T-helper 1 cell treated with Interleukin-12 subunit alpha and Interleukin-12 subunit beta and Interleukin-4 antibody, amounts not matched to agents 30 μg/mL and 1 μg/mL, for 36 hours (primary cell): ENCODE results near the gene FGFBP1.

ENCODE experiments used
- H3K27ac Mint-ChIP-seq: one replicate; pipeline ENCODE4 v1.8.0; 2021; ENCODE audit warnings: mild to moderate bottlenecking, mixed read lengths
- H3K27me3 Mint-ChIP-seq: one replicate; pipeline ENCODE4 v1.8.0; 2021; ENCODE audit warnings: low read depth, mixed read lengths
- H3K36me3 Mint-ChIP-seq: one replicate; pipeline ENCODE4 v1.8.0; 2021; ENCODE audit warnings: low read depth, mixed read lengths
- H3K4me1 Mint-ChIP-seq: one replicate; pipeline ENCODE4 v1.8.0; 2021; ENCODE audit warnings: low read depth, mixed read lengths
- H3K4me3 Mint-ChIP-seq: one replicate; pipeline ENCODE4 v1.8.0; 2021; ENCODE audit warnings: mild to moderate bottlenecking, moderate library complexity, mixed read lengths
- H3K9me3 Mint-ChIP-seq: one replicate; pipeline ENCODE4 v1.8.0; 2021; ENCODE audit warnings: mixed read lengths

The FGFBP1 gene

DNA sequence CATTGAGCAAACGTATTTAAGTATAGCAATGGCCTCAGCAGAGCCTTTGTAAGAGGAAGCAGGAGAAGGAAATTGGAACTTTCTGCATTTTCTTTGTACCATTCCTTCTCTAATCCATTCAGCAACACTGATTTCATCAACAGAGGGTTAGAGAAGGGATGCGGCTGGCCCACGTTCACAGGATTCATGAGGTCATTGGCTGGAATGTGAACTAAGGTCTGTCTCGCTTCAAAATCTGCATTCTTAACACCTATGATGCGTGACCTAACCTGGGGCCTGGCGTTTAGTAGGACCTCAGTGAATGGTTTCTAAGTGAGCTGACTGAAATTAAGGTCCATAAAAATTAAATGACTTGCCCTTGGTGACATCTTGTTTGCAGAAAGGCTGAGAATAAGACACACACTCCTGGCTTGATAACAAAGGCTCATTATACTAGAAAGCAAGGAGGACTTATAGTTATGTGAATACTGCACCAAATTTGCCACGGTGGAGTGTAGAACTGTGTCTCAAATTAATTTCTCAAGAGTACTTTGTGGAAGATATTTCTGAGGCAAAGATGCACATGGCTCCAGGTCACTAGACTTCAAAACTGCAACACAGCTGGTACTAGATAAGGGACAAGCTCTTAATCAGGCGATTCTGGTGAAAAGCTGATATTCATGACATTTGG lies 25.4 kb downstream of the FGFBP1 start:
- no peaks in the 10 kb centered on the region for H3K4me1 Mint-ChIP-seq
- H3K27ac Mint-ChIP-seq = no peak overlapping the region
- H3K27me3 Mint-ChIP-seq = no peaks in the 10 kb centered on the region
- no peaks in the 10 kb centered on the region for H3K9me3 Mint-ChIP-seq
- H3K4me3 Mint-ChIP-seq = no peak overlapping the region
- no peaks in the 10 kb centered on the region for H3K36me3 Mint-ChIP-seq

DNA sequence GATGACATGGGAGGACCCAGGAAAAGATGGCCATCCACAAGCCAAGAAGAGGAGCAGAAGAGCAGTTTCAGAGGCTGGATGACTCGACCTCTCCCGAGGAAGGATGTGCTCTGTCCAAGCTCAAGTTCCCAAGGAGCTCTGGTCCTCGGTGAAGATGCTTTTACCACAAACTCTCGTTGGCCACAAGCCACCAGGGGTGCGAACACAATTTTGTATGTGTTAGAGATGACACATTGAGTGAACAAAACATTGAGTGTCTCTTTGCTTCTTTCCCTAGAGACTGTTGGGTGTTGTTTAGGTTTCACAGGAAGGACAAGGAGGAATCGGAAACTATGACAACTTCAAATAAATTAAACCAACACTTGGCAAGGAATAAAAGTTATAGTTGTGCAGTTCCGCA lies 26.3 kb downstream of the FGFBP1 start:
- Mint-ChIP-seq H3K4me3 (no peak overlapping the region), H3K27me3 (no peaks in the 10 kb centered on the region)

DNA sequence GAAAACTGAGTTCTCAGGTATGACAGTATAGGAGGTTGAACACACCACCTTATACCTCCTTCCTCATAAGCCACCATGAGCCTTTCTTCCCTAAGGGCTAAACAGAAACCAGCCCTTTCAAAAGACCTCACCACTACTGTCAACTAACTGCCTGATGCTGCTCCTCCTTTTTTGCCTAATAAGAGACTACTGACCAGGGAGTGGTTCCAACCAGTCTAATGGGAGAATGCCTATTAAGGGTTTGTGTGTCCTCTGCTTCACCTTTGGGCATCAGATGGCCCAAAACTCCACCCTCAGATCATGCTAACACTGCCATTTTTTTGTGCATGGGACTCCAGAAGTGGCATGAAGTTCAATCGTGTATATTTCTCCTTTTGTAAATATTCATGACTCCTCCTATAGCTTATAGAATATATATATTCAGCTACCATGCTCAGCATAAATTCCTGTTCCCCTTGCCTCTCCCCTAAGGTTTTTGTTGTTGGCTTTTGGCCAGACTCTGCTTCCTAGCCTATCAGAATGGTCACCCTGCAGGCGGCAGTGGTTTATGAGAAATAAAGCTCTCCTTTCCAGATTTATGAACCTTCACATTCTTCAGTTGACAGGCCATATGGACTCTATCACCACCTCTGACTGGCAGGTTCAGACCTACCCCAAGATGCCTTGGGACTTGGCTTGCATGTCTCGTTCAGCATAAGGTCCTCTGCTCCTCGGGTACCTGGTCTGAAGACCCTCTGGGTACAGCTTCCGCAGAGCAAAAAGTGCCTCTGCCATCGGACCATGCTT lies 28.2 kb downstream of the FGFBP1 start:
- H3K4me1 Mint-ChIP-seq = no peaks in the 10 kb centered on the region
- no peaks in the 10 kb centered on the region for H3K36me3 Mint-ChIP-seq
- no peak overlapping the region for H3K27ac Mint-ChIP-seq
- peaks cover under 1% of the 10 kb centered on the region for H3K27me3 Mint-ChIP-seq
- no peaks in the 10 kb centered on the region for H3K9me3 Mint-ChIP-seq
- no peak overlapping the region for H3K4me3 Mint-ChIP-seq

More for the DNA sequence above, 26.3 kb downstream of the FGFBP1 start:
- Mint-ChIP-seq H3K27ac (no peak overlapping the region), H3K9me3 (no peaks in the 10 kb centered on the region), H3K36me3 (no peaks in the 10 kb centered on the region), H3K4me1 (no peaks in the 10 kb centered on the region)

DNA sequence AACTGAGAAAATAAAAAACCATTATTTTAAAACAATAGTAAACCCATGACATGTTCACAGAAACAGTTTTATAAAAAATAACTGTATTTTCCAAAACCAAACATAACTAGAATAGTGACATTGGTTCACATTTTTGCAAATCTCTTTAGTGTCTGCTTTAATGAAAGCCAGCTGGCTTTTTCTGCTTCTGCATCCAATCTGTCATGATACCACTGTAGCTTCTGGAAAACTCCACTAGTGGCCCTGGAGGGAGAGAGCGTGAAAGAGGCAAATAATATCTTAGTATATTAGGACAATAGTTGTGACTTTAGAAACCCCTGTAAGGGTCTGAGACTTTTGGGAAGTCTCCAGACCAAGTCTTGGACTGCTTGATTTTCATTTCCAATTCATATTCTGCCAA lies 31.1 kb downstream of the FGFBP1 start:
- Mint-ChIP-seq H3K27me3 (peaks cover 21% of the 10 kb centered on the region), H3K27ac (no peak overlapping the region), H3K4me1 (peaks cover 3% of the 10 kb centered on the region), H3K4me3 (no peak overlapping the region), H3K9me3 (peaks cover 2% of the 10 kb centered on the region), H3K36me3 (no peaks in the 10 kb centered on the region)

DNA sequence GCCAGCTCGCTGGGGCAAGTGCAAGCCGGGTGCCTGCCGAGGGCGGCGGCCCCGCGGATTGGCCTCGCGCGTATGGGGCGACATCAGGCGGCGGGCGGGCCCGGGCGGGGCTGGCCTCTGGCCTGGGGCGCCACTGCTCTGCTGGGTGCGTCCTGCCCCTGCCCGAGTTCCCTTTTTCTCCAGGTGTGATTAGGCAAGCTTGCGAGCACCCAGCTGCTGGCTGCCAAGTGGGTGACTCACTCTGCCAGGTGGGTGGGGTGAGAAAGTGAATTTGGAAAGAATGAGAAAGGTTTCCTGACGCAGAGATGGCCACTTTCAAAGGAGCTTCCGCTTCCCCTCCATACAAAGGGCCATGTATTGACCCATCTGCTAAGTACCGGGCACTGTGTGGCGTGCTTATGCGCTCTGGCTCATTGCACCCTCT lies 32.5 kb downstream of the FGFBP1 start:
- Mint-ChIP-seq H3K9me3 (peaks cover 2% of the 10 kb centered on the region), H3K4me1 (peaks cover 4% of the 10 kb centered on the region), H3K27ac (no peak overlapping the region), H3K27me3 (peaks cover 23% of the 10 kb centered on the region), H3K36me3 (no peaks in the 10 kb centered on the region), H3K4me3 (no peak overlapping the region)

DNA sequence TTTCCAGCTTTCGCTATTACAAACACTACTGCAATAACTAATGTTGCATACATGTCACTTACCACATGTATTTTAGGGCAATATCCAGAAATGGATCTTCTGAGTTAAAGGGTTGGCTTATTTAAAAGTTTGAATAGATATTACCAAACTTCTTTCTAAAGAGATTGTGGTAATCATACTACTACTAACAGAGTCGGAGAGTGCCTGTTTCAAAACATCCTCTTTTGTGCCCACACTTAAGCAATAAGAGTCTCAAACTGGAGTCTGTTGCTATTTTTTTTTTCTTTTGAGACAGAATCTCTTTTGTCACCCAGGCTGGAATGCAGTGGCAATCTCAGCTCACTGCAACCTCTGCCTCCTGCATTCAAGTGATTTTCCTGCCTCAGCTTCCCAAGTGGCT lies 35.8 kb downstream of the FGFBP1 start:
- H3K4me3 Mint-ChIP-seq = no peak overlapping the region
- H3K36me3 Mint-ChIP-seq = no peaks in the 10 kb centered on the region
- peaks cover 45% of the 10 kb centered on the region for H3K27me3 Mint-ChIP-seq
- H3K4me1 Mint-ChIP-seq = peaks cover 5% of the 10 kb centered on the region
- no peak overlapping the region for H3K27ac Mint-ChIP-seq
- H3K9me3 Mint-ChIP-seq = peaks cover 5% of the 10 kb centered on the region

DNA sequence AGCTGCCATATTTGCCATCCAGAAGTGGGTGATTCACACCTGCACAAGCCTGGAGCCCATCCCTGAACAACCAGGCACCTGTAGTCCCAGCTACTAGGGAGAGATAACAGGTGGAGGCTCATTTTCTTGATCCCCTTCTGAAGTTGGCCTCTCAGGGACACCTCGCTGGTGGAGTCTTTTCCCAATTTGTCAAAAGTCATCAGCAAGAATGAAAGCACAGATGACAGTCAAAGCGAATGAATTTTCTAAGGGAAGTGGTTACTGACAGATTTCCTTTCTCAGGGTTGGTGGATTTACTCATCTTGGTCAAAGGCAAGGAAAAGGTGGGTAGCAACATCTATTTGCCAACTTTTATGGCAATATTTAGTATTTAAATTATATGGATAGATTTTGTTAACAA lies 36.5 kb downstream of the FGFBP1 start:
- Mint-ChIP-seq H3K27me3 (peaks cover 52% of the 10 kb centered on the region), H3K9me3 (peaks cover 5% of the 10 kb centered on the region), H3K4me1 (peaks cover 5% of the 10 kb centered on the region), H3K27ac (no peak overlapping the region), H3K4me3 (no peak overlapping the region), H3K36me3 (no peaks in the 10 kb centered on the region)

DNA sequence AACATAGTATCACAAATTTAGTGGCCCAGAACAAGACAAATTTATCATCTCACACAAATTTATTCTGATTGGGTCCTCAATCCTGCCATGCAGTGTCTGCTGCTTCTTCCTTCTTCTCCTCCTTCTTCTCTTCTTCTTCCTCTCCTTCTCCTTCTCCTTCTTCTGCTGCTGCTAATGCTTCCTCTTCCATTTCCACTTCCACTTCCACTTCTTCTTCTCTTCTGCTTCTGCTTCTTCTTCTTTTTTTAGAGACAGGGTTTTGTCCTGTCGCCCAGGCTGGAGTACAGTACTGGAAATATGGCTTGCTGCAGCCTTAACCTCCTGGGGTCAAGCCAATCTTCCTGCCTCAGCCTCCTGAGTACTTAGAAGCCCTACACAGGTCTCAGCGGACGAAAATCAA lies 37.5 kb downstream of the FGFBP1 start:
- peaks cover 5% of the 10 kb centered on the region for H3K9me3 Mint-ChIP-seq
- H3K27me3 Mint-ChIP-seq = peaks cover 56% of the 10 kb centered on the region
- peaks cover 5% of the 10 kb centered on the region for H3K4me1 Mint-ChIP-seq
- H3K27ac Mint-ChIP-seq = no peak overlapping the region
- no peaks in the 10 kb centered on the region for H3K36me3 Mint-ChIP-seq
- no peak overlapping the region for H3K4me3 Mint-ChIP-seq

DNA sequence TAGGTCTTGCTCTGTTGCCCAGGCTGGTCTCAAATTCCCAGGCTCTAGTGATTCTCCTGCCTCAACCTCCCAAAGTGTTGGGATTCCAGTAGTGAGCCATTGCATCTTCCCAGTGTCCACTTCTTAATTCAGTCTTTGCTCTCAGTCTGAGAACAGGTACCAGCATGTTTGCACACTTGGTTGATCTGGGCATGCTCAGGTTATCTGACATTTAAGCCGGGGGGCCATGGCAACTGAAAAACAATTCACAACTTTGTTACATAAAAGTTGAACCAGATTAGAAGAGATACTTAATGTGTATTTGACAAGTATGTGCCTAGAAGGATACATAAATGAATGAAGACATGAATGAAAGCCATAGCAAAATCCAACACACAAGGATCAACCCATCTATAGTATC lies 39.0 kb downstream of the FGFBP1 start:
- Mint-ChIP-seq H3K9me3 (peaks cover 5% of the 10 kb centered on the region), H3K27ac (no peak overlapping the region), H3K4me3 (no peak overlapping the region), H3K27me3 (peaks cover 54% of the 10 kb centered on the region), H3K36me3 (no peaks in the 10 kb centered on the region), H3K4me1 (peaks cover 5% of the 10 kb centered on the region)

DNA sequence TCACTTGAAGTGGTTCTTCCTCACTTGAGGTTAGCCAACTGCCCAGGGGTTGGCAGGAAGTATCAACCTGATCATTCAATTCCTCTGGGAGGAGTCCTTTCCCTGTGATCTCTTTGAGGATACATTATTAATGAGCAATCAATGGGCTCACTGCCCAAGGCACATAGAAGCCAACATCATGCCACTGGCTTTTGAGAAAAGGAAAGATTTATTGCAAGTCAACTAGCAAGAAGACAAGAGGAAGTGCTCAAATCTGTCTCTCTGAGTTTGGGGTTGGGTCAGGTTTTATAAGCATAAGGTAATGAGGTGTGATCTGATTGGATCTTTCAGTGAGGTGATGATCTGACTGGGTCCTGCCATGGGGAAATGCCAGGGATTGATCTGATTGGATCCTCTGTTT lies 39.6 kb downstream of the FGFBP1 start:
- Mint-ChIP-seq H3K36me3 (no peaks in the 10 kb centered on the region), H3K27me3 (peaks cover 52% of the 10 kb centered on the region), H3K9me3 (peaks cover 5% of the 10 kb centered on the region), H3K27ac (peak overlapping the region; percentile 53), H3K4me3 (no peak overlapping the region), H3K4me1 (peaks cover 5% of the 10 kb centered on the region)

DNA sequence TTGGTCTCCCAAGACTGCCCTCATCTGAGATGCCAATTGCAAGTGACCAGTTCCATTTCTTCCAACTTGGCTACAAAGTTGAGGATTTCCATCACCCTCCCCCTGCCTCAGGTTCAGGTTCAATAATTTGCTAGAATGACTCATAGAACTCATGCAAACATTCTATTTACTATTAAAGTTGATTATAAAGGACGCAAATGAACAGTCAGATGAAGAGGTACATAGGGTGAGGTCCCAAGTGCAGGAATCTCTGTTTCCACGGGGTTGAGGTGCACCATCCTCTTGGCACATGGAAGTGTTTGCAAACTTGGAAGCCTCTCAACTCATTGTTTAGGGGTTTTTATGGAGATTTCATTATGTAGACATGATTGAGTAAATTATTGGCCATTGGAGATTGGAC lies 41.0 kb downstream of the FGFBP1 start:
- Mint-ChIP-seq H3K4me3 (no peak overlapping the region), H3K27me3 (peaks cover 46% of the 10 kb centered on the region), H3K9me3 (peaks cover 3% of the 10 kb centered on the region), H3K27ac (no peak overlapping the region), H3K4me1 (peaks cover 3% of the 10 kb centered on the region), H3K36me3 (no peaks in the 10 kb centered on the region)

DNA sequence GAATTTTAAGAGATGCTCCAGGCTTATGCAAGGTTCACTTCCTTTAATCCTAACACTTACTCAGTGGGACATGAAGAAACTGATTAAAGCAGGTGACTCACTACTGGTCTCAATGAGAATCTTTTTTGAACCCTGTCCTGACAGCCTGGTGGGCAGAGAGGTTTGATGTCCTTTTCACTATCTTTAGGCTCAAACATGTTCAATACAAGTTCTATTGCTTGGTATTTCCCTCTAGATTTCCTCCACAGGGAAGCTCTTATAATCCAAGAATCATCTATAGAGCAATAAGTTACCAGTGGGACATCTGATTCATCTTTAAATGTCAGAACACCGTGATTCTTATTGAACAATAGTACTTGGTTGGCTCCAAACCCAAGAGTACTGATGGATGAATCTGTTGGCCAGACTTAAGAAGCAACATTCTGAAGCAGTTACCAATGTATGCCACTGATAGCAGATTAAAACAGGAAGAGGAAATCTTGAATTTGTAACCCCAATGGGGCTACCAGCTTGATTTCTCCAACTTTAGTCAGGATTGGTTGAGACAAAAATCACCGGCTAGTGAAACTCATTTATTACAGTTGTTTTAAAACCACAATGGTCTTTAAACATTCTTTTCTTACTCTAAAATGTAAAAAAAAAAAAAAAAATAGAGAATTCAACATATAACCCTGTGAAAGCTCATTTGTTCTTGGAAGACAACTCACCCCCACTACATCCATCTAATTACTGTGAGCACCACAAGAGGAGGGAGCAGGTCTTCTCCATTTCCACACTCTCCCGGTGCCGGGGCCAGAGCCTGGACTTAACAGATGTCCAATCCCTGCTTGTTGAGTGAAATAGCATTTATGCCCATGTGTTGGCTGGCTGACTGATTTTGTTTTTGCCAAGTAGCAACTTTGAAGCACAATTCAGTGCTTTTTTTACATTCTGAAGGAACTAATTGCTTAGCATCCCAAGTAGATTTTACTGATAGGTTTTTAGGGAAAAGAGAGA lies 43.3 kb downstream of the FGFBP1 start:
- peaks cover 2% of the 10 kb centered on the region for H3K9me3 Mint-ChIP-seq
- no peaks in the 10 kb centered on the region for H3K4me1 Mint-ChIP-seq
- H3K27me3 Mint-ChIP-seq = peaks cover 49% of the 10 kb centered on the region
- no peak overlapping the region for H3K4me3 Mint-ChIP-seq
- H3K36me3 Mint-ChIP-seq = no peaks in the 10 kb centered on the region
- H3K27ac Mint-ChIP-seq = no peak overlapping the region

DNA sequence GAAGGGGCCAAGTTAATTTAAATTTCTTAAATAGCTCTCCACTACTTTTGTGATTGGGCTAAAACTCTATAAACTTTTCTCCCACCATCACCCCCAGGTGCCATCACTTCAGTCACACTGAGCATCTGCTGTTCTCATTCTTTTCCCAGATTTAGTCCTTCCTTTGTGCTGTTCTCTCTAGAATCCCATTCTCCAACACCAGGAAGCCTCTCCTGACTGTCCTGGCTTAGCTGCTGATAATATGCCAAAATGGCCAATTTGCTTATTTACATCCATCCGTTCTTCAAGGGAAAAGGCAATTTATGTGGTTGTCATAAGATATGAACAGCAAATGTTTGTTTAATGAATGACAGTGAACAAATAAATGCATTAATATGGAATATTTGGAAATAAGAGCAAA lies 44.1 kb downstream of the FGFBP1 start:
- no peak overlapping the region for H3K4me3 Mint-ChIP-seq
- peaks cover 43% of the 10 kb centered on the region for H3K27me3 Mint-ChIP-seq
- no peaks in the 10 kb centered on the region for H3K4me1 Mint-ChIP-seq
- H3K27ac Mint-ChIP-seq = no peak overlapping the region
- H3K36me3 Mint-ChIP-seq = no peaks in the 10 kb centered on the region
- peaks cover 2% of the 10 kb centered on the region for H3K9me3 Mint-ChIP-seq

DNA sequence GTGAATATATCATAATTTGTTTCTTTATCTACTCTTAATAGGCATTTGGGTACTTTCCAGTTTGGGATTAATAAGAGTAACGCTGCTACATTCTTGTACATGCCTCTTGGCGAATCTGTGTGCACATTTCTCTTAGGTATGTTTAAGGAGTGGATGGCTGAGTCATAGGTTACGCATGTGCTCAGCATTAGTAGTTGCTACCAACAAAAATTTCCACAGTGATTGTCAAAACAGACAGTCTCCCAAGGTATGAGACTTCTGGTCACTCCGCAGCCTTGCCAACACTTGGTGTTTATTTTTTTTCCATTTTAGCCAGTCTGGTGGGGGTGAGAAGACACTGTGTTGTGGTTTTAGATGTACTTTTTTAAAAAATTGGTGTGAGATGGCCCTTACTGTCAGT lies 44.6 kb downstream of the FGFBP1 start:
- H3K27me3 Mint-ChIP-seq = peaks cover 38% of the 10 kb centered on the region

More for the DNA sequence above, 44.6 kb downstream of the FGFBP1 start:
- peaks cover 2% of the 10 kb centered on the region for H3K9me3 Mint-ChIP-seq
- H3K36me3 Mint-ChIP-seq = no peaks in the 10 kb centered on the region
- H3K4me3 Mint-ChIP-seq = no peak overlapping the region
- no peaks in the 10 kb centered on the region for H3K4me1 Mint-ChIP-seq
- no peak overlapping the region for H3K27ac Mint-ChIP-seq
